Activated T-helper 9 cell treated with anti-CD3 and anti-CD28 coated beads, Interleukin-2, amount 50 U/mL, for 16 hours (primary cell): ENCODE measurements around the gene DAND5.
"Not testable (repeated sequence)": the region's sequence is repeated elsewhere in the genome, so short reads cannot be mapped to it uniquely, and the experiment has no call there.

Experiments used
- DNase-seq: peaks from one replicate; pipeline ENCODE4 v3.0.0-alpha.2; 2020; ENCODE audit warnings: low read depth

Gene DAND5

DNA sequence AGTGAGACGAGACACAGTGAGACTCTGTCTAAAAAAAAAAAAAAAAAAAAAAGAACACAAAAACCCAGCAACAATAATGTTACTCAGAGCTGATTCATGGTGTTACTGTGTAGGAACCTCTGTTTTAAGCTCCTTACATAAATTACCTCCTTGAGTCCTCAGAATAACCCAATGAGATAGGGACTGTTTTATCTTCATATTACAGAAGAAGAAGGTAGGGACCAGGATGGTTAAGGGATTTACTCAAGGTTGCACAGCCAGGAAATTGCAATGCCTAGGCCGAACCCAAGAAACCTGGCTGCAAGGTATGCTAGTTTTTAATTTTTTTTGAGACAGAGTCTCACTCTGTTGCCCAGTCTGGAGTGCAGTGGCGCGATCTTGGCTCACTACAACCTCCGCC lies 1.5 kb upstream of the DAND5 start:
- no peak for DNase-seq

DNA sequence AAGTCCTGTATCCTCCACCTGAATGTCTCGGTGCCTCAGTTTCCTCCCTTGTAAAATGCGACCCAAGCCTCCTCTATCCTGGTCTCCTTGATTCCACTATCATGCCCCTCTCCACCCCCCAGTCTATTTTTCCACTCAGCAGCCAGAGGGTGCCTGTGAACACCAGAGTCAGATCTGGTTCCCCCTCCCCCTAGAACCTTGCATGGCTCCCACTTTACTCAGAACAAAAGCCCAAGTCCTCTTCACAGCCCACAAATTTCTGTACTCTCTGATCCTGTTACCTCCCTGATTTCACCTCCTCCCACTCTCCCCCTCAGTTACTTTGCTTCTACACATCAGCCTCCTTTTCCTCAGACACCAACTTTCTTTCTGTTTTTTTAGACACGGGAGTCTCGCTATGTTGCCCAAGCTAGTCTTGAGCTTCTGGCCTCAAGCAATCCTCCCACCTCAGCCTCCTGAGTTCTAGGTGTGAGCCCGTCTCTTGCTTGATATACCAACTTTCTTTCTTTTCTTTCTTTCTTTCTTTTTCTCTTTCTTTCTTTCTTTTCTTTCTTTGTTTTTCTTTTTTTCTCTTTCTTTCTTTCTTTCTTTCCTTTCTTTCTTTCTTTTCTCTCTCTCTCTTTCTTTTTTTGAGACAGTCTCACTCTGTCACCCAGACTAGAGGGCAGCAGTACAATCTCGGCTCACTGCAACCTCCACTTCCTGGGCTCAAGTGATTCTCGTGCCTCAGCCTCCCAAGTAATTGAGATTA lies 869 bp downstream of the DAND5 start:
- no peak for DNase-seq

DNA sequence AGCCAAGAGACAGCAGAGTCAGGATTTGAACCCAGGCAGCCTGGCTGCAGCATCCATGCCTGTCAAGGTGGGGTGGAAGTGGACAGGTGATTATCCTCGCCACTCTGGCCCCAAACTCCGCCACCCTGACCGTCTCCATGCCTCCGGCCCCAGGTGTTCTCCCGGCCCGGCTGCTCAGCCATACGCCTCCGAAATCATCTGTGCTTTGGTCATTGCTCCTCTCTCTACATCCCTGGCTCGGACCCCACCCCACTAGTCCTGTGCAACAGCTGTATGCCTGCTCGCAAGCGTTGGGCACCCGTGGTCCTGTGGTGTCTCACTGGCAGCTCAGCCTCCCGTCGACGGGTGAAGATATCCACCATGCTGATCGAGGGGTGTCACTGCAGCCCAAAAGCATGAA lies 3.9 kb downstream of the DAND5 start:
- DNase-seq = no peak

DNA sequence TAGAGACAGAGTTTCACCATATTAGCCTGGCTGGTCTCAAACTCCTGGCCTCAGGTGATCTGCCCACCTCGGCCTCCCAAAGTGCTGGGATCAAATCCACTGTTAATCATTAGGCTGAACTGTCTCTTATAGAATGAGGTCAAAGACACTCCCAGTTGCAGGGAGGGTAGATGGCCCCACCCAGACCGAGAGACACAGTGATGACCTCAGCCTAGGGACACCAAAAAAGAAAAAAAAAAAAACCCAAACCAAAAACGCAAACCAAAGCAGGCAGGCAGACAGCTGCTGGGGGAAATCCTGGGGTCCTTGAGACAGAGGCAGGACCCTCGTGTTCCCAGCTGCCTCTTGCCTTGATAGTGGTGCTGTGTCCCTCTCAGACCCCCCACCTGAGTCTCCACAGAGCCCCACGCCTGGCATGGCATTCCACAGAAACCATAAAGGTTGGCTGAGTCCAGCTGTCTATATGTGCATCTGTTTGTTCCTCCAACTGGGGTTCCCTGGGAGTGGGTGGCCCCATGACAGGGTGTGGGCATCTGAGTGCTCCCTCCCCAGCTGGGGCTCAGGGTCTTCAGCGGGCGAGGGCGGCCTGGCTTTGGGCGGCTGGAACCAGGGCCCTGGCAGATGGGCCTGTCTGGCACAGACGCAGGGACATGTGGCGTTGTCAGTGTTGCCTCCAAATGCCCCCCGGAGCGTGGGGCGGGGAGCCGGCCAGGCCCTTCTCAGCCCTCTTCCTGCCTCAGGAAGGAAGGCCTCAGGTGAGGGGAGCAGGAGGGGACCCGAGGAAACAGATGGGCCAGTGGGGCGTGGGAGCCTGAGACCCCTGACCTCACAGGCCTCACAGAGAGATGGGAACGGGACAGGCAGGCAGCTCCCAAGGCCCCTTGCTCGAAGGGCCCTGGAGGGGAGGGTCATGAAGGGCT lies 5.2 kb downstream of the DAND5 start:
- DNase-seq = no peak

DNA sequence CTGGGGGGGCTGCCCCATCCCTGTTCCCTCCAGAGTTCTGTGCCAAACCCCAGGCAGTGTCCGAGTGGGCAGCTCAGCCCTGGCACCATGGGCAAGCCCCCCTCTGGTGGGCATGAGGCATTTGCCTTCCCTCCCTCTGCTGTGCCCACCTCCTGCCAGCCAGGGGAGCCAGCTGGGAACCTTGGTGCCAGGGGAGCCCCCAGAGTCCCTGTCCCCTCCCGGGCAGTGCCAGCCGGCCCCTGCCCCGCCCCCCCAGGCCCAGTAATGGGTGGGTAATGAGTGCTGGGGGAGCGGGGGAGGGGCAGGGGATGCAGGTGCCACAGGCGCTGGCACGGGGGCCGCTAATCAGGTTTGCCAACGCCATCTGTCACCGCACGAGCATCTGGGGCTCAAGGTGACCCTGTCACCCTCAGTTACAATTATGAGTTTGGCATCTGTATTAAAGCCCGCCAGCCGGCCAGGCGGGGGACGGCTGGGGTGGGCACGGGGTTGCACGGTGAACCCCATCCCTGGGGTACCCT lies 5.9 kb downstream of the DAND5 start:
- no peak for DNase-seq

DNA sequence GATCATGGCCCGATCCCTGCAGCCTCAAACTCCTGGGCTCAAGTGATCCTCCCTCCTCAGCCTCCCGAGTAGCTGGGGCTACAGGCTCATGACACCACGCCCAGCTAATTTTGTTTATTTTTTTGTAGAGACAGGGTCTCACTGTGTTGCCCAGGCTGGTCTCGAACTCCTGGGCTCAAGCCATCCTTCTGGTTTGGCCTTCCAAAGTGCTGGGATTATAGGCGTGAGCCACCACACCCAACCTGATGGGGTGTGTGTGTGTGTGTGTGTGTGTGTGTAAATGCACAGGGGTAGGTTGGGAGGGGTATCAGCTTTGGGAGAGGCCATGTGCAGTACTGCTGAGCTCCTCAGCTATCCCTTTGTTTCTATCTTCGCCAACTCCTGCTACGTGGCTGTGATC lies 6.7 kb downstream of the DAND5 start:
- DNase-seq = not testable (repeated sequence)

DNA sequence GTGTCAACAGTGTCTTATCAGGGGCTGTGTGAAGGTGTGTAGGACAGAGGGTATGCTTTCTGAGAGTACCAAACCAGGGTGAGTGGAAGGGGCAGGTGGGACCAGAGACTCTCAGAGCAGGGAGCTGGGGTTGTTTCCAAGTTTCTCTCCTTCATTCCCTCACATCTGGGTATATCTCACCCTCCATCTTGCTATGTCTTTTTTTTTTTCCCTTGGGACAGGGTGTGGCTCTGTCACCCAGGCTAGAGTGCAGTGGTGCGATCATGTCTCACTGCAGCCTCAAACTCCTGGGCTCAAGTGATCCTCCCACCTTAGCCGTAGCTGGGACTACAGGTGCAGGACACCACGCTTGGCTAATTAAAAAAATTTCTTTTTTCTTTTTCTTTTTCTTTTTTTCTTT lies 10.6 kb downstream of the DAND5 start:
- no peak for DNase-seq

DNA sequence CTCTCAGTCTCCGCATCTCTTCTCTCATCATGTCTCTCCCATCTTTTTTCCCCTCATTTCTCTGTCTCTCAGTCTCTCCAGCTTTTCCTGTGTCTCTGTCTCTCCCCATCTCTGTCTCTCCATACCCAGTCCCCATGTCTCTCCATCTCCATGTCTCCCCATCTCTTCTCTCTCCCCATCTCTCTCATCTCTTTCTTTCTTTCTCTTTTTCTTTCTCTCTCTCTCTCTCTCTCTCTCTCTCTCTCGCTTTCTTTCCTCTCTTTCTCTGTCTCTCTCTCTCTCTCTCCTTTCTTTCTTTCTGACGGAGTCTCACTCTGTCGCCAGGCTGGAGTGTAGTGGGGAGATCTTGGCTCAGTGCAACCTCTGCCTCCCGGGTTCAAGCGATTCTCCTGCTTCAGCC lies 13.3 kb downstream of the DAND5 start:
- DNase-seq = no peak

DNA sequence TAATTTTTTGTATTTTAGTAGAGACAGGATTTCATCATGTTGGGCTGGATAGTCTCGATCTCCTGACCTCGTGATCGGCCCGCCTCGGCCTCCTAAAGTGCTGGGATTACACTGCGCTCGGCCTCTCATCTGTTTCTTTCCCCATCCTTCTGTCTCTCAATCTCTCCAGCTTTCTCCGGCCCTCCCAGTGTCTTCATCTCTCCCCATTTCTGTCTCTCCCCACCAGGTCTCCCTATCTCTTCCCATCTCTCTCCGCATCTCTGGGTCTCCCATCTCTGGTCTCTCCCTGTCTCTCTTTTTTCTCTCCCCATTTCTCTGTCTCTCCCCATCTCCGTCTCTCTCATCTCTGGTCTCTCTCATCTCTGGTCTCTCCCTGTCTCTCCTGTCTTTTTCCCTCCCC lies 13.7 kb downstream of the DAND5 start:
- DNase-seq = no peak

DNA sequence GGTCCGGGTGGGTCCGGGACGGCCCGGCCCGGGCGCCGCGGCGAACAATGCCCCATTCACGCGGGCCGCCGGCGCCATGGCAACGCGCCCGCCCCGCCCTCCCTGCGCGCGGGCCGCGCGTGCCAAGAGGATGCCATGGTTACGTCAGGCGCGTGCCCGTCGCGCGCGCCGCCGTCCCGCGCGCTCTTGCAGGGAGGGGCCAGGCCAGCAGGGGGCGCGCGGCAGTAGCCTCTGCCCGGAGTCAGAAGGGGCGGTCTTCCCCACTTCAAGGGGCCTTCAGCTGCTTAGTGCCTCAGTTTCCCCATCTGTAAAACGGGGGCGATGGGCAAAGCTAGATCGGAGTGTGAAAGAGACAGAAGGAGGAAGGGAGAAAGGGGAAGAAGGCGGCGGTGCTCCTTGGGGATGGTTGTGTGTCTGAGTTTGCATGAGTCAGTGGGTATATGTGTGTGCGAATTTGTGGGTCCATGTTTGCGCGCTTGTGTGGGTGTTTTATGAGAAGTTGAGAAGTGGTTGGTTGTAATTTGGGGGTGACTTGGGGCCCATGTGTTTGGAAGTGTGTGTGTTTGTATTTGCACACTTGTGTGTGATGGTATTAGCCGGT lies 14.3 kb downstream of the DAND5 start:
- peak; percentile 75 for DNase-seq

DNA sequence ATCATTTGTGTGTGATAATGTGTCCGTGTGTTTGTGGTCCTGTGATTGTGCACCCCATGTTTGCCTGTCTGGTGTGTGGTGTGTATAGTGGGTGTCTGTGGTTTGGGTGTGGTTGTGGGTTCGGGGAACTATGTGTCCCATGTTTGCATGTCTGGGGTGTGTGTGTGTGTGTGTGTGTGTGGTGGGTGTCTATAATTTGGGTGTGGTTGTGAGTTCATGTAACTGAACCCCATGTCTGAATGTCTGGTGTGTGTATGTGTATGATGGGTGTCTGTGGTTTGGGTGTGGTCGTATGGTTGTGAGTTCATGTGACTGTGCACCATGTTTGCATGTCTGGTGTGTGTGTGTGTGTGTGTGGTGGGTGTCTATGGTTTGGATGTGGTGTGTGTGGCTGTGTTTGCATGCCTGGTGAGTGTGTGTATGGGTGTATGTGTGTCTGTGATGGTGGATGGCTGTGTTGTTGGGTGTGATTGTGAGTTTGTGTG lies 14.8 kb downstream of the DAND5 start:
- DNase-seq = no peak

DNA sequence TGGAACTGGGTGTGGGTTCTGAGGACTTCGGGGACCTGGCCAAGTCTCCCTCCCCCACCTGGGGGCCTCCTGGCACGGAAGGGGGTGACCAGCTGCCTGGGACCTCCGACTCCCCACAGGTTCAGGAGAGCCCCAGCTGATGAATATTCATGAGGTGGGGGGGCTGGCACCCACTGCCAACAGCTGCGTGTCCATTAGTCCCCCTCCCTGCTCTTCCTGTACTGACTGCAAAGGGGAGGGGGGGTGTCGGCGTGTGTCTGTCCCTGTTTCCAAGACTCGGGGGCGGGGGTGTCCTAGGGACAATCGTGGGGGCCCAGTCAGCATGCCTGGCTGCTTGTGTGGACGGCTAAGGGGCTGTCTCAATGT lies 15.3 kb downstream of the DAND5 start:
- DNase-seq = no peak

DNA sequence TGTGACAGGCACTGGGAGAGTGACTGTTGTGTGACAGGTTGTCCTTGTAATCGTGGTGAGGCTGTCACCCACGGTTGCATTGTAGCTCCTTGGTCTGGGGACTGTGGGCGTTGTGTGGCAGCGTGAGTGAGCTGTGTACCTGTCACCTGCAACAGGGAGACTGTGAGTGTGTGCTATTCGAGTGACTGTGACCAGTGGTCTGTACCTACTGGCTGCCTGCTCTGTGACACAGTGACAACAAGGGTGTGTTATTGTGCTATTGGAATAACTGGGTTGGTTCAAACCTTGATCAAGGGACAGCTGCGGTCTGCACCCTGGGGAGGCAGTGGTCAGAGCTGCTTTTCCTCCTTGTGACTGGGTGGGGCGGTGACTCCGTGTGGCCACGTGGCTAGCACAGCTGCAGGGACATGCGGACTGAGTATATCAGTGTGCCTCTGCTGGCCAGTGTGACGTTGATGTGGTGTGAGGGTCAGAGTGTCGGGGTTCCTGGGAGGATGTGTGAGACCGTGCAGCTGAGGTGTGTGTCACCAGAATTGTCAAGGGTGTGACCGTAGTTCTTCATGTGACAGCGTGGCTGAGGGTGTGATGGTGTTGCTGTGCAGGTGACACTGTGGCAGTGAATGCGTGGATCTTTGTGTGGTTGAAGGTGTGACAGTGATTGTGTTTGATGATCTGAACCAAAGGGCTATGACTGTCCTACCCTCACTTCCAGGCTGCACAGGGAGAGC lies 15.8 kb downstream of the DAND5 start:
- DNase-seq = no peak

DNA sequence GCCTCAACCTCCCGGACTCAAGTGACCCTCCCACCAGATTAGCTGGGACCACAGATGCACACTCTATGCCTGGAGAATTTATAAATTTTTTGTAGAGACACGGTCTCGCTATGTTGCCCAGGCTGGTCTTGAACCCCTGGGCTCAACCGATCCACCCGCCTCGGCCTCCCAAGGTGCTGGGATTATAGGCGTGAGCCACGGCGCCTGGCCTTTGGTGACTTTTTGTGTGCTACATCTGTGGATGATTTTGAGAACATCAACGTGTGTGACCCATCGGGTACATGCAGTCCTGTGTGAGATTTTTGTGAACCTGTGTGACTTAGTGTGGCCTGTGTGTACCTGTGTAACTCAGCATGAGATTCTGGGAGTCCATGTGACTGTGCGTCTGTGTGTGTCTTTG lies 17.4 kb downstream of the DAND5 start:
- DNase-seq = no peak

DNA sequence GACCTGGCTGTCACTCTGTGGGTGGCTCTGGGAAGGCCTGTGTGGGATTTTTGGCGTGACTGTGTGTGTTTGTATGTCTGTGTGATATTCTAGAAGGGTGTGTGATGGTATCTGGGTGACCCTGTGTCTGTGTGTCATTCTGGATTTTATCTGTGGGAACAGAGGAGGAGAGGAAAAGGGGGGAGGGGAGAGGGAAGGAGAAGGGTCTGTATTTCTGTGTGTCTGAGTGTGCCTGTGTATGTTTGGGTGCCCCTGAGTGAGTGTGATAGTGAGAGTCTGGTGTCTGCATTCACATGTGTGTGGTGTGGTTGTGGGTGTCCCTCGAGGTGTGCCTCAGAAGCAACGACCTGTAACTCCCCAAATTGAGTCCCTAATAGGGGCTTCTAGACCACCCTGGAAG lies 17.8 kb downstream of the DAND5 start:
- DNase-seq = no peak

DNA sequence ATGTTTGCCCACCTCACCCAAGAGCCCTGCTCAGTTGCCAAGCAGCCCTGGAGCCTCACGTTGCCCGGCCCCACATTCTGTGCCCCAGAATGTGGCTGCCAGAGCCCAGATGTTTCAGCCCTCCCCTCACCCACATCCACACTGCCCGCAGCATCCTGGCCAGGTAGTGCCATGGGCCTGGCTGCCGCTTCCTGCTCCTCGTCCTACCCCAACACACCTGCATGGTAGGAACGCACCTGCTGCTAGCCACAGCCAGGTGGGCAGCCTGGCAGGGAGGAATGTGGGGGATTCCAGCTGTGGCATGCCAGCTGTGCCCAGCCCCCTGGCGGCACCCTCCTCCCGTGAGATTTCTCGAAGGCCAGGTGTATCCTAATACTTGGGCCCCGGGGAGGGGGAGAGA lies 18.4 kb downstream of the DAND5 start:
- DNase-seq = no peak

DNA sequence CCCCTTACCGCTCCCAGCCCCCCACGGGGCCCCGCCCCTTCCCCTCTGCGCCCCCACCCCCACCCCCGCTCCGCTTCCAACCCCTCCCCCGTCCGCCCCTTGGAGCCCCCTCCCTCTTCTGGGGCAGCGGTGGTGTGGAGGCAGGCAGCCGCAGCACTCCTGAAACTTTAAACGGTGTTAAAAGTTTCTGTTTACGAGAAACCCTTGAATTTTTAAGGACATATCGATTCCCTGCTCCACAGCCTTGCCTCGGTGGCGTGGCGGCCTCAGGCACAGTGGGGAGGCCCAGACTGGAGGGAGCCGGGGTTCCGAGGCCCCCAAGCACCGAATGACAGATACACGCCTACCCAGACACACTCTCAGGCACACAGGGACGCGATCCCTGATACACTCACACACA lies 21.1 kb downstream of the DAND5 start:
- no peak for DNase-seq

DNA sequence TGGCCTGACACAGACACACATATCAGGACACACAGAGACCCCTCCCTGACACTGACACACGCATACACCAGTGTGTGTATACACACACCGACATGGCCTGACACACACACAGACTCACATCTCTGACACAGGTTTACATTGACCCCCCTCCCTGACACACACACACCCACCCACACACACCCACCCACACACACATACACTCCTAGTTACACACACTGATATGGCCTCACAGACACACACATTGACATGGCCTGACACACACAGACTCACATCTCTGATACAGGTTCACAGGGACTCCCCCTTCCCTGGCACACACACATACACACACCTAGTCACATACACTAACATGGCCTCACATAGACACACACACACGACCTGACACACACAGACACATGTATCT lies 21.5 kb downstream of the DAND5 start:
- no peak for DNase-seq

DNA sequence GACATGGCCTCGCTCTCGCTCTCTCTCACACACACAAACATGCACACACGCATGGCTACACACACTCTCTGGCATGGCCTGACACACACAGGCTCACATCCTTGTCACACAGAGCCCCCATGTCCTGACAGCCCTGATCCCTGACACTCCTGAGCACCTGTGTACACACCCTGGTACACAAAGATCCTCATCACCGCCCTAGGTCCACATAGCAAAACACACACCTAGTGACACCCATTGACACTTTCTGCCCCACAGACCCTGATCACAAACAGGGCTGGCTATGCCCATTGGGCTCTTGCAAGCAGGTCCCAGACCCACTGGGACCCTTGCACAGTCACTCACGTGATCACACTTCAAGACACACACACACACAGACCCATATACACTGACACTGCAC lies 21.9 kb downstream of the DAND5 start:
- no peak for DNase-seq

DNA sequence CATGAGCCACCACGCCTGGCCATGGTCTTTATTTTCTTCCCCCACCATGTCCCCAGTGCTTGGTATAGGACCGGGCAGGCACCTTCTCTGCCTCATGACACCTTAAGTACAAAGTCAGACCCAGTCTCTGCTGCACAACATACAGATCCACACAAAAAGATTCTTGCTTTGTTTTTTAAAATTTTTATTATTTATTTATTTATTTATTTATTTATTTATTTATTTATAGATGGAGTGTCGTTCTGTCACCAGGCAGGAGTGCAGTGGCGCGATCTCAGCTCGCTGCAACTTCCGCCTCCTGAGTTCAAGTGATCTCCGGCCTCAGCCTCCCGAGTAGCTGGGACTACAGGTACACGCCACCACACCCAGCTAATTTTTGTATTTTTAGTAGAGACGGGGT lies 23.4 kb downstream of the DAND5 start:
- DNase-seq = no peak

DNA sequence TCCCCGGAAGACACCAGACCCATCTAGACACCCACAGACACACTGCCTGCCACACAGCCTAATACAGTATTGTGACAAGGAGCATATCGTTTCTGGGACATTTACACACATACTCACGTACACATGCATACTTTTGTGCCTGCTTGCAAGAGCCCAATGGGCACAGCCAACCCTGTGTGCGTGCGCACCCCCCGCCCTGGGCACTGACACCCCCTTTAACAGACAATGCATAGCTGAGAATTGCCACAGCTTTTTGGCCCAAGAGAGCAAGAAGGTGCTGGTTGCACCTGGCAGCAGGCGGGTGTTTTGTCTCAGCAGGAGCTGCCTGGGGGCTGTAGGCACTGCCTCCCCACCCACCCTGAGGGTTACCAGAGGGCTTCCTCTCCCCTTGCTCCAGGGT lies 24.2 kb downstream of the DAND5 start:
- no peak for DNase-seq
